Measurements from ENCODE around the gene CCDC57.

Gene CCDC57

DNA sequence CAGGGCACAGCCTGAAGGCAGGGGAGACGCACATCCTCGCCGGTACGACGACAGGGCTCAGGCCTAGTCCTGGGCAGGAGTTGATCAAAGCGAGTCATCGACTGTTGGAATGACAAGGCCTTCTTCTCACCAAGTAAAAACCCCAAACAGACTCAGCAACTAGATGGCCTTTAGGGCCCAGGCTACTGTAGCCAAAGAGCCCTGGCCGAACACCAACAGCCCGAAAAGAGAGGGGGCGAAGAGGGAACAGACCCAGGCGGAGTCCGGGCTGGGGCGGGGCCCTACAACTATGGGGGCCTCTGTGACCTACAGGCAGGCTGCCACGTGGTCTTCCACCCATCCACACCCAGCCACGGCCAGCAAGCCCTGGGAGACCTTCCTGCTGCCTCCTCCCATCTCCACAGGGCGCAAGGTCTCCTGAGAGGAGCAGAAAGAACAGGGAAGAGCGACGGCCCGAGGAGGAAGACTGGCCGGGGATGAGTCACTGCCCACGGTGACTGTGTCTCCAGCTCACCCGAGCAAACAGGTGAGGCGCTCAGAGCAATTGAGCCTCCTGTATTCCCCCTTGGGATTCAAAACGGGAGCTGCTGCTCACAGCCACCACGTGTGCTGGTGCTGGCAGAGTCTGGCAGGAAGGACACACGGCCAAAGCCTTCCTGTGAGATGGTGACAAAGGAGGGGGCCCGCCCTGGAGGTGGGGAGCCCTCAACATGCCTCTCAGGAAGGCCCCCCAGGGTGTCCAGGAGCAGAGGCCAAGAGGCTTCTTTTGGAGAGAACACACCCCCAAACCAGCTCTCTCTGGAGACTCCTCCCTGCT lies 33.9 kb upstream of the CCDC57 start:
- DNase-seq, result no peak

DNA sequence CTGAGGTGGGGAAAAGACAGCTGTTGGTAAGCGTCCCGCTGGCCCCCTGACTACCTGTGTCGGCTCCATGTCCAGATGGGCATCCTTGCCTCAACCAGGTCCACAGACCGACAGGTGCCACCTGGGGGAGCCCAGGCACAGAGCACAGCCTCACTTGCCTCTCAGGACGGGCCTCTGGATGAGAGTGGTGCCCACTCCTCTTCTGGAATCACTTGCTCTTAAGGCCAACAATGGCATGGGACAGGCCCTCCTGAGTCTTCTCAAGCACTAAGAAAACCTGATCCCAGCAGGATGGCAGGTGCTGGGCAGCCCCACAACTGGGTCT lies 33.4 kb upstream of the CCDC57 start:
- DNase-seq, result no peak

DNA sequence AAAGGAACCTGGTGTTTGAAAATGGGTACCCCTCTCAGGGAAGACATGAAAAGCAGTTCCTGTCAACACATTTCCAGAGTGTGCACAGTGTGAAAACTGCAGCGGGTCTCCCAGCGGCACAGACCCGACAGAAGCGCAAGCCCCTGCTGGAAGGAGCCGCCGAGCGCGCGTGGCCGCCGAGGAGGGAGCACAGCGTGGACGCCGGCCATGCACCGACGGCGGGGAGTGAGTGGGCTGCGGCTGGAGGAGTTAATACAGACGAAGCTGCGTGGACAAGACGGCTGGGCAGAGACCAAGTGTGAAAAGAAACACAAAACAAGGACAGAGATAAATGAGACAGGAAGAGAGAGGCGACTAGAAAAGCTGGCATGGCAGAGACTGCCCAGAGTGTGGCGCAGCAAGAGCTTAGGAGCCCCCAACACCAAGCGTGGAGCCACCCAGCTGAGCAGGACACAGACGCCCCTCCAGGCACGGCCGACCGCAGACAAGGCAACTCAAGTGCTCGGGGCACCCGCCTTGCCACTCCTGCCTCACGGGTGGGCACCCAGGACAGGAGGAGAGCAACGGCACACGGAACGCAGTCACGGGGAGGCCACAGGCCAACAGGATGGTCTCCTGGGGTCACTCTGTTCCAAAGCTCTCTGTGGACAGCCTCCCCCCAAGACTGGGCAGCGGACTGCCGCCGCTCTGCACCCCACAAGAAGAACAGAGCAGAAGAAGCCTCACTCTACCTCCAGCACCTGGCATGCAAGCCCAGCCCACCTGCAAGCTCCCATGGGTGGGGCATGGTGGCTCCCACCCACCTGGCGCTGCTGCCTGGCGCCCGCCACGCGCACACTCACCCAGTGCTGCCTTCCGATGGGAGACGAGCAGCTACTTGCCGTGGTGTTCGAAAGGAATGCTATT lies 32.7 kb upstream of the CCDC57 start:
- DNase-seq, result no peak

DNA sequence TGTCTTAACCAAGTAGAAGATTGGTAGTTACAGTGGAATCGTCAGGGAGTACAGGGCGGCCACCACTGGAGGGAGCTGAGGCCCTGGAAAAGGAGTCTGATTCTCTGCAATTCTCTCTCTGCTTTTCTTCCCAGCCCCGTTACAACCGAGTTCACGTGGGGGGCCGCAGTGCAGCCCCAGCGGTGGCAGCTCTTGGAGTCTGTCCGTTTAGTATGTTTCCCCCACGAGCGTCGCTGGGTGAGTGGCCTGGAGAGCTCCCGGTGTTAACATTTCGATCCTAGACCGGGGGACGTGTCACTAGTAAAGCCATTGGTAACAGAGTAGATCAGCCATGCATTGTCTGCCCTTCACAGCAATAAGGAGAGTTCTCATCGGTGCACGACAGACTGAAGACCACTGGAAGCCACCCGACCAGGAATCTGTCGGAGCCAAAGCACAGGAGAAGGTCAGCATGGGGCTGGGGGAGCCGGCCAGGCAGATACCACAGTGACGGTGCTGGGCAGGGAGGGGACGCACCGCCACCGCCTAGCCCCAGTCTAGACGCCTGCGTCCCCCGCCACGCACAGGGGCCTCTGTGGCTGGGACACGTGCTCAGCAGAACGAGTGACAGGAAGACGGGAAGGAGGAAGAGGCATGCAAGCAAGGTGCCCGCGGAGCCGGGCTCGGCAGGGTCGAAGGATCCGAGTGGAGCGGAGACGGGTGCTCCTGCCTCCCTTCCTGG lies 31.9 kb upstream of the CCDC57 start:
- DNase-seq, result peak in 1 of 2 experiments; percentile 44

DNA sequence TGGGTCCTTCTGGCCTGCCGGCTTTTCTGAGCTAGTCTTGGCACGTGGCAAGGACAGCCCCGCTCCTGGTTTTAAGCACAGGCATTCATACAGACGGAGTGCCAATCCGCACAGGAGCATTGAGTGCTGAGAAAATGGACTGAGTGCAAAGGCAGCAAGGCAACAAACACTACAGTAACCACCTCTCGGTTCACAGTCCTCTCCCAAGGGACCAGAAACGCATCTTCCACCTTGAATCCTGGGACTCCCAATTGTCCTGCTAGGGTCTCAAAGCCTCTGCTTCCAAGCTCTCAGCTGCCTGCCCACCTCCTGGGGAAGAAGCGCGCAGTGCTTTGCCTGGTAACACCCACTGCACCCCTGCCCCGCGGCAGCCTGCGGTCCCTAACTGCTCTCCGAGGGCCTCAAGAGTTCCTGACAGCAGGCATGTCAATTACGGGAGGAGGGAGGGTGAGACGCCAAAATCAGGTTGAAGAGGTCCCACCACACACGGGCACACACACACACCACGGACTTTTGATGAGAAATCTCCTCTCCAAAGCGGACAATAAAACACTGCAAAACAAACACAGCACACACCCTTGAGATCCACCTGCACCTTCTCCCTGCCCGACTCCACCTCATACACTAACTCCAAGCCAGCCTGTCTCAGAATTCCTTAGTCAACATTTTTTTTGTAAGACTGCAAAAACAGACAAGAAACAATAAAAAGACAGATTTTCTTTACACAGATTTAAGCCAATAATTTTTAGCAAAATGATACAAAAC lies 31.2 kb upstream of the CCDC57 start:
- no peak for DNase-seq

DNA sequence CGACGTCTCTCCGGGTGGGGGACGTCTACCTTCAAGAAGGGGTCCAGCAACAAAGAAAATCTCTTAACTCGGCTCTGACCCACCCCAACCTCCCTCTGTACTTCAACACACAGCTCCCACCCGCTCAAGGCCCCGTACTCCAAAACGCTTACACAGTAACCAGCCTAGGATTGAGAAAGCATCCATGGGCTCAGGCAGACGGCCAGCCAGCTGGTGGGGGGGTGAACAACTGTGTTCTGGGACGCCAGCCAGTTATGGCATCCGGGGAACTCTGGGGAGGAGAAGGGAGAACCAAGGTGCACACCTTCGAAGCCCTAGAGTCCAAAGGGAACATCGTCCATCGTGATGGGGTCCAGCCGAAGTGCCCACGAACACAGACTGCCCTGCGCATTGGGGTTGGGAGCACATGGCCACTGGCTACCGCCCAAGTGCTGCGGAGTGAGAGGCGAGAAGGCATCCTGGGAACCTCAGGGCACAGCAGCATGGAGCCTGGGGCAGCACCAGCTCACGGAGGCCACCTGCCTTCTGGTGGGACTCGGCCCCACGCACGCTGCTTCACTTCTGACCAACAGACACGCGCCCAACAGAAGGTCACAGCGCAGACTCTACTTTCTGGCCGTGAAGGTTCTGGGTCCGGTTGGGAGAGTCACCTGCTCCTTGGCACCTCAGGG lies 30.5 kb upstream of the CCDC57 start:
- no peak for DNase-seq

DNA sequence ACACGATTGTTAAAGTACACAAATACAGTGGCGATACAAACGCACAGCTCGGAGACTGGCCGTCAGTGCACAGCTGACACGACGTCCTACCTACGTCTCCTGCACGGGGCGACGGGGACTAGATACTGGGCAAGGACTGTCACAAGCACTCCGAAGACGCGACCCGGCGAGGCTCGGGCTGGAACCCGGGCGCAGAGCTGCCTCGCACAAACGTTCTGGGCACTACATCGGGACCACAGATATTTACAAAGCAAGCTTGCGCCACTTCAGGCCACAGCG lies 30.0 kb upstream of the CCDC57 start:
- no peak for DNase-seq

DNA sequence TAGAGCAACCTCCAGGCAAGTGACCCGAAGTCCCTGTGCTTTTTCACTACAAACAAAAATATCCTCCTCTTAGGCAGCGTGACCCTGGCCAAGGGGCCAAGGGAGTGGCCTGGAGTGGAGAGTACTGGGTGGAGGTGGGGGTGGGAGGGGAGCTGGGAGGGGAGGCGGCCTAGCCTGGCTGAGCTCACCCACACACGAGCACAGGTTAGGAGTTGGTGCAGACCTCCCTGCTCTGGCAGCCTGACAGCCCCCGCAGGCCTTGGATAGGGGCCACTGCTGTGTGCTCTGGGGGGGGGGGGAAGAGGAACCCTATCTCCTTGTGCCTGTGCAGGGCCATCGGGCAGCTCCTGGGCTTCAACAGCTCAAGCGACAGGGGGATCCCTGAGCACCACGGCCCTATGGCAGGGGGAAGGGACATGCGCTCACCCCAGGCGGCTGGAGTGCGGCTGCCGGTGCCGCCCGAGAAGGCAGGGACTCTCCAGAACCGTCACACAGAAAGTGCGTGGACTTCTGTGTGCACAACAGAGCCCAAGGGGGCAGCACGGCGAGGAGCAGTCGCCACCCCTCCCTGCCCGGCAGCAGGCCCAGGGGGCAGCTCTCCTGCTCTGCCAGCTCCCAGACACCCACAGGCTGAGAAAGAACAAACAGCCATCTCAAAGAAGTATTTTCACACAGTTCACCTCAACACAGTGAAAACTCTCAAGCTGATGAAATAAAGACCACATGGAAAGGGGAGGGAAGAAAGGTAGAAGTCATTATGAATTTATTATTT lies 29.5 kb upstream of the CCDC57 start:
- DNase-seq, result no peak

DNA sequence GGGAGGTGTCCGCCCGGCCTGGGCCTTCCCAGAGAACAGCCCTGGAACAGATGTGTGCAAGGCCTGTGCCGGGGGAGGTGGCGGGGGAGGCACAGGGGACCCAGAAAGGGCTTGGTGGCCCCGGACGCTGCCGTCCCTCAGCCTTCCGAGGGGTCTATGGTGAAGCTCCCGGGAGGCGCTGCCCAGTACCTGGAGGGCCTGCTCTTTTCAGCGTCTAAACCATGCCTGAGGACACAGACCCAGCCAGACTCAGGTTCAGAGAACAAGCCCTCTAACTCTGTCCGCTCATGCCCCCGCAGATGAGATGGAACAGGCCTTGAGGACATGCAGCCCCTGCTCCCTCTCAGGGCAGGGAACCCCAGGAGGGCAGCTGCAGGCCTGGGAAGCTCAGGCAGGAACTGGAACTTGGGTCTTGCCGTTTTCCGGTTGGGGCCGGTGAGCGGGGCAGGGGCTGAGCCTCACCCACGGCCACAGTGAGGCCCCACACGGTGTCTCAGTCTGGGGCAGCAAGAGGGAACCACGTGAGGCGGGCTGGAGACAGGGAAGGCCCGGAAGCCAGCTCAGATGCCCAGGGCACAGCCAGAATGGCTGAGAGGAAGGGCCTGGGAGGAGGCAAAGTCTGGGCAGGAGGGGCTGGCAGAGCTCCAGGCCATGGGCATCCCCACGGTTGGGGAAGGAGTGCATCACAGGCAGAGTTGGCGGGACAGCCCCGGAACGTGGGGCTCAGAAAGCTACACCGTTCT lies 28.7 kb upstream of the CCDC57 start:
- peak; percentile 73 to 80 for DNase-seq

DNA sequence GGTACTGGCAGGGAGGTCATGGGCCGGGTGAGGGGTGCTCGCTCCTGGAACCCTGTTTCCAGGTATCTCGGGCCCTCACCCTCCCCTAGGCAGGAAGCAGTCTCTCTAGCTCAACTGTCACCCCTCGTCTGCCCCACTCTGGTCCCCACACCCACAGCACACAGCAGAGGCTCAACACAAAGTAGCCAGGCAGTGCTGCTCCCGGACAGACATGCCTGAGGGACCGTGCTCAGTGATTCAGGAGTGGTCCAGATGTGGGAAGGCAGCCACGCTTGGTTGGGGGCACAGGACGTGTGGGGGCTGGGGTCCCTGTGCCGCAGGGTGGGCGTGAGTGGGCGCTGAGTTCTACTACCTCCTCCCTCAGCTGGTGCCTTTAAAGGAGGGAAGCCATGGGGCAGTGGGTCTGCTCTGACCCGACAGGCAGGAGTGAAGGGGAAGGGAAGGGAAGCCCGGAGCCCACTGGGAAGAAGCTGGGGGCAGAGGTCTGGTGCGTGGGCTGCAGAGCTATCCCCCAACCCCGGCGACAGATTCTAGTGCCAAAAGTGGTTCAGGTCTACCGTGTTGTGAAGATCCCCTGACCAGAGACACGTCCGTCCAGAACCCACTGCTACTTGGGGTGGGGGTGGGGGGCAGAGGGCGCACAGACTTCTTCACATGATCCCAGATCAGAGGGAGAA lies 28.0 kb upstream of the CCDC57 start:
- peak in 1 of 2 experiments; percentile 28 for DNase-seq

DNA sequence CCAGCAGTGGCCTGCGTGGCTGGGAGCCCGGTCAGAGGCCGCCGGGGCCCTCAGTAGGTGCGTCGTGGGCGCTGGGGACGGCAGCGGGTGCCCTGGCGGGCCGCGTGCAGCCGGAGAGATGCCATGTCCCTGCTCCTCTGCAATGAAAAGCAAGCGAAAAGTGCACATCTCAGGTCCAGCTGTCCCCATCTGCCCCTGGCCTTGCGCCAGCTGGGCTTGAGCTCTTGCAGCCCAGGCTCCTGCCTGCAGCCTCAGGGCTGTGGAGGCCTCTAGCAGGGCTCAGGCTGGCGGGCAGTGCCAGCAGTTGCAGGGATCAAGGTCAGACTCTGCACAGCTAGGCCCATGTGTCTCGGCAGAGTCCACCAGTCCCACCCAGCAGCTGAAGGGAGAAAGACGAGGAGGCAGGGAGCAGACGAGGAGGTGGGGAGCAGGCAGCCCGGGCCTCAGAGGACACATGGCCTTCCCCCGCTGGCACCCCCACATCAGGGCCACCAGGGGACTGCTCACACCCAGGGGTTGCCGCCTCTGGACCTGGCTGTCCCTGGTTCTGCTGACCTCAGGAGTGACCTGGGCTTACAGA lies 27.4 kb upstream of the CCDC57 start:
- no peak for DNase-seq

DNA sequence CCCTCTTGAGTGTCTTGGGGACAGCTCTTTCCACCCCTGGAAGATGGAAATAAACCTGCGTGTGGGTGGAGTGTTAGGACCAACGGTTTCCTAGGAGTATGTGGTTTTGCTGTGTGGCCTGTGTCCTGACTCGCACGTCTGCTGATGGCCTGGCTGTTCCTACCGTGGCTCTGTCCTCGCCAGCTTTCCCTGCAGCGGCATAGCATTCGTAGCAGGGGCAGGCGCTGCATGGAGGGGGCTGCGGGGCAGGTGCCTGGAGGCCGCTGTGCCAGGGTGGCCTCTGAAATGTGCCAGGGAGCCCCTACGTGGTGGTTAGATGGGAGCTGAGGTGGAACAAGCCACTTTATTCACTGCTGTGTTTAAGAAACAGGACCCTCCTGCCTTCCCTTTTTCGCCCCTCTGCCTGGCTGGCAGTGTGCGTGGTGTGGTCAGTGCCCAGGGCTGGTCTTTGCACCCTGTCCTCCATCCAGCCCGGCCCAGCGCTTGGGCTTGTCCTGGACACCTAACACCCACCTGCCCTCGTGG lies 26.8 kb upstream of the CCDC57 start:
- DNase-seq, result no peak

DNA sequence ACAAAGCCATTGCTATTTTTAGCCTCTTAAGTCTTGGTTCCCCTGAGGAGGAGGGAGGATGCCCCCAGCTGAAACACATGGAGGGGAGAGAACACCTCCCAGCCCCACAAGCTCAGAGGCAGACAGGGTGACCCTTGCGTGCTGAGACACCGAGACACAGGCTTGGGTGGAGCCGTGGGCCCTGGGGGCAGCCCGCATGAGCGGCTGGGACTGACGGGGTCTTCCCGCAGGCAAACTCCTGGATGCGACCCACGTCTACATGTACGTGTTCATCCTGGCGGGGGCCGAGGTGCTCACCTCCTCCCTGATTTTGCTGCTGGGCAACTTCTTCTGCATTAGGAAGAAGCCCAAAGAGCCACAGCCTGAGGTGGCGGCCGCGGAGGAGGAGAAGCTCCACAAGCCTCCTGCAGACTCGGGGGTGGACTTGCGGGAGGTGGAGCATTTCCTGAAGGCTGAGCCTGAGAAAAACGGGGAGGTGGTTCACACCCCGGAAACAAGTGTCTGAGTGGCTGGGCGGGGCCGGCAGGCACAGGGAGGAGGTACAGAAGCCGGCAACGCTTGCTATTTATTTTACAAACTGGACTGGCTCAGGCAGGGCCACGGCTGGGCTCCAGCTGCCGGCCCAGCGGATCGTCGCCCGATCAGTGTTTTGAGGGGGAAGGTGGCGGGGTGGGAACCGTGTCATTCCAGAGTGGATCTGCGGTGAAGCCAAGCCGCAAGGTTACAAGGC lies 26.0 kb upstream of the CCDC57 start:
- peak; percentile 80 to 86 for DNase-seq

DNA sequence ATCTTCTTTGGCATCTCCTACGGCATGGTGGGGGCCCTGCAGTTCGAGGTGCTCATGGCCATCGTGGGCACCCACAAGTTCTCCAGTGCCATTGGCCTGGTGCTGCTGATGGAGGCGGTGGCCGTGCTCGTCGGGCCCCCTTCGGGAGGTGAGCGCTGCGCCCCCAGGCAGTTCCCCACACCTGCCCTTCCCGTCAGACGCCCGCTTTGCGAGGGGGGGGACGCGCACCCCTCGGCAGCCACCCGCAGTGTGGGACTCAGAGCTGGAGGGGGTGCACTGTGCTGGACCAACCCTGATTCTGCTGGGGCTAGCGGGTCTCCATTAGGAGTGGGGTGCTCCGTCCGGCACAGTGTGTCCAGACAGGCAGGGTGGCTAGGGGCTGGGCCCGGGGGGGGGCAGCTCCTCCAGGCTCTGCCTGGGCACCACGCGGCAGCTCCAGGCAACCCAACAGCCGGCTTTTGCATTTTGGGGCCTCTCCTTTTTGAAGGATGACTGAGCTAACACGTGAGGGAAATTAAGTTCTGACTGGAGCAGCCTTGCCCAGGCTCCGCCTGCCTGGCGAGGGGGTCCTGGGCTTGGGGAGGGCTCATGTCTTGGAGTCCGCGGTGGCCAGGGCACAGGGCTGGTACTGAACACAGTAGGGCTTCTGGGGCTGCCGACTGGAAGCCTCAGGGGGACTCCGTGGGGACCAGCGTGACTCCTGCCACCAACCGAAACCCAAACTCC lies 25.3 kb upstream of the CCDC57 start:
- no peak for DNase-seq

DNA sequence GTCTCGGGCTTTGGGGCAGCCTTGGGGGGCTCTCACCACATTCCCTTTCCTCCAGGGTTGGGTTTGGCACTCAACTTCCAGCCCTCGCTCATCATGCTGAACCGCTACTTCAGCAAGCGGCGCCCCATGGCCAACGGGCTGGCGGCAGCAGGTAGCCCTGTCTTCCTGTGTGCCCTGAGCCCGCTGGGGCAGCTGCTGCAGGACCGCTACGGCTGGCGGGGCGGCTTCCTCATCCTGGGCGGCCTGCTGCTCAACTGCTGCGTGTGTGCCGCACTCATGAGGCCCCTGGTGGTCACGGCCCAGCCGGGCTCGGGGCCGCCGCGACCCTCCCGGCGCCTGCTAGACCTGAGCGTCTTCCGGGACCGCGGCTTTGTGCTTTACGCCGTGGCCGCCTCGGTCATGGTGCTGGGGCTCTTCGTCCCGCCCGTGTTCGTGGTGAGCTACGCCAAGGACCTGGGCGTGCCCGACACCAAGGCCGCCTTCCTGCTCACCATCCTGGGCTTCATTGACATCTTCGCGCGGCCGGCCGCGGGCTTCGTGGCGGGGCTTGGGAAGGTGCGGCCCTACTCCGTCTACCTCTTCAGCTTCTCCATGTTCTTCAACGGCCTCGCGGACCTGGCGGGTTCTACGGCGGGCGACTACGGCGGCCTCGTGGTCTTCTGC lies 24.6 kb upstream of the CCDC57 start:
- no peak for DNase-seq

DNA sequence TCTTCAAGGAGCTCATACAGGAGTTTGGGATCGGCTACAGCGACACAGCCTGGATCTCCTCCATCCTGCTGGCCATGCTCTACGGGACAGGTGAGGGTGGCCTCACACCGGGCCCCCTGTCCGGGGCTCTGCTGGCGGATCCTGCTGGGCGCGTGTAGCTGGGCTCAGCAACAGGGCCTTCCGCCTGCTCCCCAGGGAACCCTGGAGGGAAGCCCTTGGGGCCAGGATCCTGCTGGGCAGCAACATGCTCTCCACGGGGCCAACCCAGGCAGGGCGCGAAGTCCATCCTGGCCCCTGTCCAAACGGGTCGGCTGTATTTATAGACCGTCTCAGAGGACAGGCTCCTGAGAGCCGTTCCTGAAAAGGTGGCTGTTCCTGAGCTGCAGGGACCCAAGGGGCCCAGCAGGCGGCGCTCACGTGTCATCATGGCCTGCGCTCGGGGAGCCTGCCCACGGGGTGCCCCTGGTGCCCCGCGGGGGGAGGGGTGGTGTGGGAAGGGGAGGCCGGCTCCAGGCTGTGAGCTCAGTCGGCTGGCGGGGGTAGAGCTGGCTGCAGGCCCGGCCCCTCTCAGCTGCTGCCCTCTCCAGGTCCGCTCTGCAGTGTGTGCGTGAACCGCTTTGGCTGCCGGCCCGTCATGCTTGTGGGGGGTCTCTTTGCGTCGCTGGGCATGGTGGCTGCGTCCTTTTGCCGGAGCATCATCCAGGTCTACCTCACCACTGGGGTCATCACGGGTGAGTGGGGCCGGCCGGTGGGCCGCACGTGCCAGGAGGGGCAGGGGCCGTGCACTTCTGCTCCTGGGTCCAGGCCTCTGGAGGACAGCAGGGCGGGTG lies 23.7 kb upstream of the CCDC57 start:
- peak; percentile 71 to 78 for DNase-seq

DNA sequence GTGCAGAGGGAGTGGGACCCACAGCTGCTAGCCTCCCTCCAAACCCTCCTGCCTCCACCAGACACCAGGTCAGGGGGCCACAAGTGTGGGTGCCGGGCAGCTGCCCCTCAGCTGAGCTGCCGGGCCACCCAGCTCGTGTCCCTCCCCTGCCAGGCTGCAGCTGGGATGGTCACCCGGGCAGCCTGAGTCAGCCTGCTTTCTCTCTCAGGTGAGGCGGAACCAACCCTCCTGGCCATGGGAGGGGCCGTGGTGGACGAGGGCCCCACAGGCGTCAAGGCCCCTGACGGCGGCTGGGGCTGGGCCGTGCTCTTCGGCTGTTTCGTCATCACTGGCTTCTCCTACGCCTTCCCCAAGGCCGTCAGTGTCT lies 23.1 kb upstream of the CCDC57 start:
- no peak for DNase-seq

Measured in activated CD4-positive, alpha-beta T cell treated with anti-CD3 and anti-CD28 coated beads, Interleukin-2, amount 50 U/mL, for 48 hours (primary cell).